Osteocyte (in vitro differentiated cells): ENCODE results near the gene ESR1. TPM values are rescaled to one million over a fixed set of nuclear protein-coding genes. Genes with fewer than 3 reads are reported as not detected.

Source experiments
- DNase-seq: peaks from one replicate; pipeline ENCODE4 v3.0.0; 2021; ENCODE audit warnings: mixed read lengths; ENCODE audit not compliant: unreplicated experiment; ENCODE audit errors: extremely low spot score
- H3K27ac Mint-ChIP-seq: one replicate; pipeline ENCODE4 v1.8.0; 2021; ENCODE audit warnings: mild to moderate bottlenecking, mixed read lengths; ENCODE audit not compliant: unreplicated experiment
- H3K27me3 Mint-ChIP-seq: one replicate; pipeline ENCODE4 v1.8.0; 2021; ENCODE audit warnings: mixed read lengths; ENCODE audit not compliant: unreplicated experiment
- H3K36me3 Mint-ChIP-seq: one replicate; pipeline ENCODE4 v1.8.0; 2021; ENCODE audit warnings: mixed read lengths; ENCODE audit not compliant: unreplicated experiment
- H3K4me1 Mint-ChIP-seq: one replicate; pipeline ENCODE4 v1.8.0; 2021; ENCODE audit warnings: mixed read lengths; ENCODE audit not compliant: unreplicated experiment
- H3K4me3 Mint-ChIP-seq: one replicate; pipeline ENCODE4 v1.8.0; 2021; ENCODE audit warnings: mild to moderate bottlenecking, moderate library complexity, mixed read lengths; ENCODE audit not compliant: unreplicated experiment
- H3K9me3 Mint-ChIP-seq: one replicate; pipeline ENCODE4 v1.8.0; 2021; ENCODE audit warnings: mixed read lengths; ENCODE audit not compliant: unreplicated experiment
- CTCF ChIP-seq: fragments of 200-600 bp; sonication (generic); IDR thresholded peaks from 2 replicates; pipeline ENCODE4 v1.5.0; 2021; ENCODE audit warnings: antibody characterized with exemption, mild to moderate bottlenecking, moderate library complexity
- total RNA-seq: library from RNA; stranded (reverse); gene quantifications from 2 replicates; pipeline ENCODE4 v1.2.1, GENCODE V29; 2021

The ESR1 gene
- total RNA-seq, 1 donor from 2014 or later = not detected

- DNase-seq = no peak
- H3K4me1 Mint-ChIP-seq = no peaks in the 10 kb centered on the region
- no peak for TF ChIP-seq CTCF
- H3K36me3 Mint-ChIP-seq = no peaks in the 10 kb centered on the region
- H3K9me3 Mint-ChIP-seq = no peaks in the 10 kb centered on the region
- no peak overlapping the region for H3K27ac Mint-ChIP-seq
- H3K4me3 Mint-ChIP-seq = no peak overlapping the region
- peaks cover 2% of the 10 kb centered on the region for H3K27me3 Mint-ChIP-seq
Observed at GRCh38 chr6:151876122-151876521, 68.6 kb downstream of the ESR1 start.

DNA sequence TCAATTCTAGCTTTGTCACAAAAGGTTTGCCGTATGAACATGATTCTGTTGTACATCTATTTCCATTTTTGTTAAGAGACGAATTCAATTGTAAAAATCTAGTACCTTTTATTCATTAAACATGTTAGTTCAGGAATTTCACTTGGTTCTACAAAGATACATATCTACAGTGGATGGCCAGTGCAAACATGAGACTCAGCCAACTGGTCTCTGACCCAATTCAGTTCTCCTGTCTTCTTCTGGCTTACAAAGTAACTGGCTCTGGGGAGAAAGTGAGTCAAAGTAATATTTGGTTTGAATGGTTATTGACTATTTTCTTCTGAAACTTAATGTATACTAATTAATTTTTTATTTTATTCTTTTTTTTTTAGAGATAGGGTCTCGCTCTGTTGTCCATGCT, 70.0 kb downstream of the ESR1 start:
- no peak overlapping the region for H3K4me3 Mint-ChIP-seq
- H3K9me3 Mint-ChIP-seq = peaks cover 3% of the 10 kb centered on the region
- H3K36me3 Mint-ChIP-seq = no peaks in the 10 kb centered on the region
- H3K4me1 Mint-ChIP-seq = no peaks in the 10 kb centered on the region
- H3K27ac Mint-ChIP-seq = no peak overlapping the region
- DNase-seq = no peak
- TF ChIP-seq CTCF = no peak
- H3K27me3 Mint-ChIP-seq = peaks cover 2% of the 10 kb centered on the region

GRCh38 chr6:151881231-151881630, 73.7 kb downstream of the ESR1 start:
- H3K27me3 Mint-ChIP-seq = no peaks in the 10 kb centered on the region

GRCh38 chr6:151882206-151882605, 74.7 kb downstream of the ESR1 start:
- Mint-ChIP-seq H3K4me1 (no peaks in the 10 kb centered on the region), H3K27ac (no peak overlapping the region), H3K36me3 (no peaks in the 10 kb centered on the region), H3K4me3 (no peak overlapping the region), H3K27me3 (no peaks in the 10 kb centered on the region), H3K9me3 (peaks cover 3% of the 10 kb centered on the region)
- TF ChIP-seq CTCF = no peak
- DNase-seq = no peak

More at GRCh38 chr6:151881231-151881630, 73.7 kb downstream of the ESR1 start:
- H3K36me3 Mint-ChIP-seq = no peaks in the 10 kb centered on the region
- no peaks in the 10 kb centered on the region for H3K4me1 Mint-ChIP-seq
- no peak overlapping the region for H3K4me3 Mint-ChIP-seq
- peaks cover 3% of the 10 kb centered on the region for H3K9me3 Mint-ChIP-seq
- H3K27ac Mint-ChIP-seq = no peak overlapping the region
- TF ChIP-seq CTCF = no peak
- DNase-seq = no peak

GRCh38 chr6:151885234-151885633, 77.8 kb downstream of the ESR1 start:
- Mint-ChIP-seq H3K36me3 (no peaks in the 10 kb centered on the region), H3K9me3 (peaks cover 3% of the 10 kb centered on the region)

More at GRCh38 chr6:151885234-151885633, 77.8 kb downstream of the ESR1 start:
- Mint-ChIP-seq H3K4me3 (no peak overlapping the region), H3K4me1 (no peaks in the 10 kb centered on the region), H3K27me3 (no peaks in the 10 kb centered on the region), H3K27ac (no peak overlapping the region)
- DNase-seq = no peak
- no peak for TF ChIP-seq CTCF
